HG03064 (cell line): ENCODE data around the gene KRT222.

Experiments used
- ATAC-seq: cut with Tn5 transposase; IDR thresholded peaks from one replicate; pipeline ENCODE4 v1.9.1; 2021; ENCODE audit warnings: low read depth; ENCODE audit not compliant: unreplicated experiment

The KRT222 gene

GRCh38 chr17:40659911-40660310 is 5.1 kb downstream of the KRT222 start:
- no peak for ATAC-seq

GRCh38 chr17:40658396-40658795 is 6.6 kb downstream of the KRT222 start:
- ATAC-seq: no peak

- no peak for ATAC-seq
Measured at GRCh38 chr17:40651939-40652338, 13.0 kb downstream of the KRT222 start.

GRCh38 chr17:40648384-40648968 is 16.5 kb downstream of the KRT222 start:
- ATAC-seq: no peak

GRCh38 chr17:40647624-40648383 is 17.2 kb downstream of the KRT222 start, which contains the start of gene SMARCE1:
TSS of gene SMARCE1 (minus strand) at chr17:40647818. CDS start at chr17:40645802, 2,016 bp downstream.
- peak; percentile 71 for ATAC-seq

- ATAC-seq: peak; percentile 12
Measured at GRCh38 chr17:40646791-40647623, 18.0 kb downstream of the KRT222 start.

GRCh38 chr17:40645943-40646342 is 19.0 kb downstream of the KRT222 start:
- ATAC-seq: no peak

GRCh38 chr17:40645291-40645690 is 19.7 kb downstream of the KRT222 start:
- ATAC-seq: no peak

GRCh38 chr17:40637931-40638330 is 27.0 kb downstream of the KRT222 start:
- ATAC-seq: no peak

GRCh38 chr17:40633871-40634270 is 31.1 kb downstream of the KRT222 start:
- no peak for ATAC-seq

- no peak for ATAC-seq
Measured at GRCh38 chr17:40632216-40632615, 32.8 kb downstream of the KRT222 start.

GRCh38 chr17:40629842-40630241 is 35.1 kb downstream of the KRT222 start:
- ATAC-seq: no peak

- ATAC-seq: no peak
Measured at GRCh38 chr17:40625311-40625710, 39.7 kb downstream of the KRT222 start.

- ATAC-seq: no peak
Measured at GRCh38 chr17:40623419-40624210, 41.4 kb downstream of the KRT222 start.

- no peak for ATAC-seq
Measured at GRCh38 chr17:40622509-40622928, 42.5 kb downstream of the KRT222 start.

- ATAC-seq: no peak
Measured at GRCh38 chr17:40621578-40621977, 43.4 kb downstream of the KRT222 start.

GRCh38 chr17:40621019-40621418 is 44.0 kb downstream of the KRT222 start:
- ATAC-seq: no peak

- no peak for ATAC-seq
Measured at GRCh38 chr17:40618754-40619625, 46.0 kb downstream of the KRT222 start.

GRCh38 chr17:40617678-40618240 is 47.2 kb downstream of the KRT222 start:
- ATAC-seq: no peak
